ENCODE results near the gene HOXA3.
A peak's percentile ranks its signal among the peaks of the same experiment; 100 is the strongest.

The HOXA3 gene

DNA sequence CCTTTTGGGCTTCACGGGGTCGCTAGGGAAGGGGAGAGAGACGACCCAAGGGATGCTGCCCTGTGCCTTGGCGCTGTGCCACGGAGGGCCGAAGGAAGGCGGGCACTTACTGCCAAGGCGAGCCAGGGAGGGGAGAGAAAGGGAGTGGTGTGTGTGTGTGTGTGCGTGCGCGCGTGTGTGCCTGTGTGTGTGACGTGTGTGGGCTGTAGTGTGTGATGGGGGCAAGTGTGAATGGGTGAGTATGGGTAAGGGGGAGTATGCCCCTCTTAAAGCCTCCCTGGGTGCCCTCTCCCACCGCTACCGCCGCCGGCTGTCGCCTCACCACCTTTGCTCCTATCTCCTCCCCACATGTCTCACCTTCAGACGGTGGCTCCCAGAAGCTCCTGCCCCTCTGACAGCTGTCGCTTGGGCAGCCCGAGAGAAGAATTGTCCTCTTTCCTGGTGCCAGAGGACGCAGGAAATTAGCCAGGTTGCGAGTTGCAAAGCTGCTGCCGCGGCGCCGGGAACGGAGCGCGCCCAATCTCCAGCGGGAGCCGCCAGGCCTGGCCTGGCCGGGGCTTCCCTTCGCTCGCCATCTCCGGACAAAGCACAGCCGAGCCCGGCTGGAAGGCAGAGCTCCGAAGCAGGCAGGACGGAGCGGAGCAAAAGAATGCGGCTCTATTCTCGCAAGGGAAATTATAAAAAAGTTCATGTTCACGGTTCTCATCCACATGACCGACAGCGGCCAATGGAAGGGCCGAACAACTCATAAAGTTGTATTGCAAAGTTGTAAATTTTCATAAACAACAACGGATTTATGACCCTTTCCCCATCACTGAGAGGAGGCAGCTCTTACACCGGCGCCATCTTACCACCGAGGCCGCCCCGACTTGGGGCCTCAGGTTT, at the start of gene HOXA3:
Gene HOXA3, minus strand, starts transcription at position 653 of the 885 bp plus-strand sequence. CDS start 41,943 bp downstream, outside the sequence.
- no peak for DNase-seq

DNA sequence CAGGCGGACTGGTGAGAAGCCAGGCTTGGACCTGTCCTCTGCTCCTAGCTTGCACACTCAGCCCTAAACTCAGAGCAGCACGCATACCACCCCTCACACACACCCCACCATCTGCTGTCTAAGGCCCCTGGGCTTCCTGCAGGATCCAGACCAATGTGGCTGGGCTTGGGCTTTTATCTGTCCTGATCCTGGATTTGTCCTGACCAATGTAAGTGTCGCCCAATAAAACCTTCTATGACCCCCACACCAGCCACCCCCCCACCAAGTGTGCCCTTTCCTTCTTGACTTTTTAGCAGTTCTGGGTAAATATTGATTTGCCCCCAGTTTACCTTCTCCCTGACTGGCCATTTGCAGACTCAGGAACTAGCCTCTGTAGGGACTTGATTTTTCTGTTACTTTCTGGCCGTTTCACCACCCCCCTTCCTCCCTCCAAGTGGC, 49.2 kb upstream of the HOXA3 start:
- no peak for DNase-seq

DNA sequence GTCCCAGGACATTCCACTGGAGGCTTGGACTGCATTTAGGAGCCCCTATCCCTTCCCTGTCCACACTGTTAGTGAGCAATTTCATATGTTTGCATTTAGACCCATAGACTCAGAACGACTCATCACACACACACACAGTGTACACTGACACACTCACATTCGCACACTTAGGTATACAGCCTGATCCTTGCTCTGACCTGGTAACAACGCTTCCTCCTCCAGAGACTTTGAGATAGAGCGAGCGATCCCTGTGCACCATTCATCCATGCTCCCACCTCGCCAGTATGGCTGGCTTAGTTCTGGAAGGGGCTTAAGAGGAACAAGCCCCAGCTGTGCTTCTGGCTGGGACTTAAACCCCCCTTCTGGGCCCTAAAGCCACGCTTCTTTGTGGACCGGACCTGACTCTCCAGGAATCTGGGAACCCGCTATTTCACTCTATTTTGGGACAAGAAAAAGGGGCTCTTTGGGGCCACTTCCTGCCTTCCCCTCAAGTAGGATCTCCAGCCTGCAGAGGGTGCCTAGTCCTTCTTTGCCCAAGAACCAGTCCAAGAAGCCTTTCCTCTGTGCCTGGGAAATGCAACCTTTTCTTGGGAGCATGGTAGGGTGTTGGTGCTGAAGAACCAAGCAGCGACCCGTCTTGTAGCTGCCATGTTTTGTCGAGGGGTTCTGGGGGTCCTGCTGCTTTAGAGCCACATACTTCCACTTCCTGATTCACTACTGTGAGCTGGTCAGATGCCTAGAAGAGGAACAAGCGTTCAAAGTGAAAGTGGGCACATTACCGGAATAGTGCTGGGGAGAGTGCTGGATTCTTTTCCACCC, 48.6 kb upstream of the HOXA3 start:
- no peak for DNase-seq

DNA sequence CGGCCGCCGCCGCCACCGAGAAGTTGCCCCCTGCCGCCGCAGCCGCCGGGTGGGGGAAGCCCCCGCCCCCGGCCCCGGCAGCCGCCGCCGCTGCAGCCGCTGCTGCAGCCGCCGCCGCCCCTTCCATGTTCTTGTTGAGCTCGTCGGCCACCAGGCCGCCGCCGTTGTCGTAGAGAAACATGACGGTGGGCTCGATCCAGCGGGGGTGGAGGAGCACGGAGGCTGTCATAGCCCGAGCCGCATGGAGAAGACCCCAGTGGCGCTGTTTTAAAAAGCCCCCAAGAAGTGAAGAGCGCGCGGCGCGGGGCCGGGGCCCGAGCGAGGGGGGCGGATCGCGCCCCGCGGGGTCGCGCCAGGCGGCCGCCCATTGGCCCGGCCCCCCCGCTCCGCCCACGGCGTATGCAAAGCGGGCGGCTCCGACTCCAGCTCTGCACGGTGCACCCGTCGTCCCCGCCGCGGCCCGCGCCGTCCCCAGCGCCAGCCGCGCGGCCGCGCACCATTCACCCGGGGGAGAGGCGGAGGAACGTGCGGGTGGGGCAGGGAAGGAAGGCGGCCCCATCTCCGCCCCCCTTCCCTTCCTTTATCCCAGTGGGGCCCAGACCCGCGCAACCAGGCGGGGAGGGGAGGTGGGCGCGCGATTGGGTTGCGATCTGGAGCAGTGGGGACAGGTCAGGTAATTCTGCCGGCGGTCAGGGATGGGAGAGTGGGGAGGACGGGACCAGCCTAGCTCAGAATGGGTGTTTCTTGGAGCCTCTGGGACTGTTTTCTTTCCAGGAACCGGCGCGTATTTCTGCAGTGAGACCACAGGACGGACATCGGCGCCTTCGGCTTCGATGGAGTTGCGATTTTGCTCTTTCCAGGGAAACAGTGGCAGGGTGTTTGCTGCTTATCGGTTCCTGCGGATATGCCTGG, 47.7 kb upstream of the HOXA3 start, which contains the start of gene HOXA13:
Gene HOXA13, minus strand, starts transcription at position 243 of the 912 bp plus-strand sequence. Its CDS starts 14 bp downstream, at position 229.
- DNase-seq, result peak; percentile 85

DNA sequence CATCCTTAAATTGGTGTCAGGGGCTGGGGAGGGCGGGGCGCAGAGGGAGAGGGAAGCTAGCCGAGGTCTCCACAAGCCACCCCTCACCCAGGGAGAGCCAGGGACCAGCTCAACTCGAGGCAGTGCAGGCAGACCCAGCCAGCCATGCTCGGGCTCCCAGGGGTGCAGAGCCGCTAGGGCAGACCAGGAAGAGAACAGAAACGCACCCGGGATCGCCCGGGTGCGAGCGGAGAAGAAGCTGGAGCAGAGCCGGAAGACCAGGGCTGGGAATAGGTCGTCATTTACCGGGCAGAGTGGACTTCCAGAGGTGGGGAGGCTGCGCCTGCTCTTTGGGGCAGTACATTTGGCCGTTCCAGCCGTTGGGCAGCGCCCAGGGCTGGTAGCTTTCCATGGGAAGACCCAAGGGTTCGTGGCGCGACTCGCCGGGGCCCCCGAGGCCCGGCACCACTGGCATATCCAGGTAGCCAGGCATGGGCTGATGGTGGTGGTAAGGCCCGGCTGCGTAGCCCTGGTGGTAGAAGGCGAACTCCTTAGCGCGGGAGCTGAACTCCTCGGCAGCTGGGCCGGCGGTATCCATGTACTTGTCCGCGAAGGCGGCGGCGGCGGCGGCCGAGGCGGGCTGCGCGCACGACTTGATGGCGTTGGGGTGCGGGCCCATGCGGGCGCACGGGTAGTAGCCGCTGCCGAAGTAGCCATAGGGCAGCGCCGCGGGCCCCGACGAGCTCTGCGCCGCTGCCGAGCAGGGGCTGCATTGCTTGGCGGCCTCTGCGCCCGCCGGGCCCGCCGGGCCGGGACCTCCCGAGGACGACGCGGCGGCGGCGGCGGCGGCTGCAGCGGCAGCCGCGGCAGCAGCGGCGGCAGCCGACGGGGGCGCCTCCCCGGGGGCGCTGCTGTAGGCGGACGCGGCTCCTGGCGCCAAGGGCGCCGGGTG, 46.8 kb upstream of the HOXA3 start:
- peak; percentile 20 for DNase-seq

DNA sequence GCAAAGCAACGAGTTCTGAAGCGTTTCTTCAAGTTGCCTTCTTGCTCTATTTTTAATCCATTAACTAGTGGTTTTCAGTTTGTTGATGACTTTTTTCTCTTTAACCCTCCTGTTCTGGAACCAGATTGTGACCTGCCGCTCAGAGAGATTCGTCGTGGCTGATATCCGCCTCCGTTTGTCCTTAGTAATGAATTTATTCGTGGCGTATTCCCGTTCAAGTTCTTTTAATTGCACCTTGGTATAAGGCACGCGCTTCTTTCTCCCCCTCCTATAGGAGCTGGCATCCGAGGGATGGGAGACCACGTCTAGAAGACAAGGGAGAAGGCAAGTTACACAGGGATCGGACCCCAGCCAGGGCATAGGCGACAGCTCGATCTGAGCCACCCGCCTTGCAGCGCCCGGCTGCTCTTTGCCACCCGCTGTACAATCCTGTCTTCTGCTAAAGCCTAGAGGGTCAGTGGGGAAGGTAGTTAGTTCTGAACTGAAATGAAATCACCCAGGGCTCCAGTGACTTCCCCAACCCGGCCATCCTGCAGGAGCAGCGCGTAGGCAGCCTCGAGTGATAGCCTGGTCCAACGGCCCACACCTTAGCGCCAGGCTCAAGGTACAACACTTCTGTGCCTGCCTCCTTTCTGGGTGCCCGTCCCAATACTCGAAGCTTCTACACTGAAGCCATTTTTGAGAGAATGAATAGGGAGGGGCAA, 45.9 kb upstream of the HOXA3 start:
- no peak for DNase-seq

DNA sequence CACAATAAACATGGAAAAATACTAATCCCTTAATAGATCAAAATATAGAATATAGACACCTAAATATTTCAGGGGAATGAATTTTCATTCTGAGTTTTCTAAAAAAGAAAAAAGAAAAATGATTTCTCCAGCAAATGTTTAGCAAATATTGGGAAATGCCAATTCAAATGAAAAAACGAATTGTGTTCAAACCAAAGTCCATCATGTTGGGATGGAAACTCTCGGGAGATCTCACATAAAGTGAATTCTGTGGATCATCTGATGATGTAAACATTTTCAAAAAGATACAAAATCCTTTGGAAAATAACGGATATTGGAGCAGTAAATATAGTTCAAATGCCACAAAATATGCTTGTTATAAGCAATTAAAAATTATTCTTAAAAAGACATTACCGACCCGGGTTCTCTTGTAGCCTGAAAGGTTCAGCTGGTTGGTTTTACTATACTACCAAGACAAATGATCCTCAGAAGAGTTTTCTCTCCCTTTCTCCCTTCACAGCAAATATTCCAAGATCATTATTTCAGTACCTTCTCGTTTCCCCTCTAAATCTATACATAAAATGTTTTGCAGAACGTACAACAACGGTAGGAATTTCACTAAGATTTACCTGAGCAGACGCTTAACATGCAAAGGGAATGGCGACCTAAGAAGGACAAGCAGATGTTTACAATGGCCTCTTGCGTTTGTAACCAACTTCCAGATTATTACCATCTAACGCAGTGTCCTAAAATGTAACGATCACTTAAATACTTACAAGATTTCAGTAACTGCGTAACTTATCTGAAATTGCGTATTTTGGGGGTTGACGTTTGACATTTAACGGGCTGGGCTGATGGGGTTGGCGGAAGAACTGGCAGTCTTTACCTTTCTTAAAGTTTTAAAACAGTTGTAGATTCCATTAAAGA, 45.0 kb upstream of the HOXA3 start:
- DNase-seq, result no peak

DNA sequence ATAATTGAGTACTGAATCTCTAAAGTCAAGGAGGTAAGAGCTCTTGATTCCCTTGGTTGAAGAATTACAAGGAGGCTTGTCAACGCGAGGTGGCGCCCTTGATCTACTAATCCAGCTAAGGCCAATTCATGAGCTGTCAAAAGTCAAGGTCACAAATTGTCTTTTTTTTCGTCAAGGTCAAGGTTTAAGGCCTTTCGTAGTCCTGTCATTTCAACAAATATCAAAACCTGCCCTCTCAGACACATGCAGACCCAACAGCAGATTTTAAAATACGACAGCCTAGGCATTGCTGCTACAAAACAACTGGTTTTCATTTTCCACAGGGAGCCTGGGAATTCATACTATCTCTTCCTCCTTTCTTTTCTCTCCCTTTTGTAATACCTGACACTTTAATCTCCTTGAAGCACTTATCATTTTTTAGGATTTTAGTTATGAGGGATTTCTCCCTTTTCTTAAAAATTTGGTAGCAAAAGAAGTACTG, 43.9 kb upstream of the HOXA3 start:
- peak; percentile 57 for DNase-seq

DNA sequence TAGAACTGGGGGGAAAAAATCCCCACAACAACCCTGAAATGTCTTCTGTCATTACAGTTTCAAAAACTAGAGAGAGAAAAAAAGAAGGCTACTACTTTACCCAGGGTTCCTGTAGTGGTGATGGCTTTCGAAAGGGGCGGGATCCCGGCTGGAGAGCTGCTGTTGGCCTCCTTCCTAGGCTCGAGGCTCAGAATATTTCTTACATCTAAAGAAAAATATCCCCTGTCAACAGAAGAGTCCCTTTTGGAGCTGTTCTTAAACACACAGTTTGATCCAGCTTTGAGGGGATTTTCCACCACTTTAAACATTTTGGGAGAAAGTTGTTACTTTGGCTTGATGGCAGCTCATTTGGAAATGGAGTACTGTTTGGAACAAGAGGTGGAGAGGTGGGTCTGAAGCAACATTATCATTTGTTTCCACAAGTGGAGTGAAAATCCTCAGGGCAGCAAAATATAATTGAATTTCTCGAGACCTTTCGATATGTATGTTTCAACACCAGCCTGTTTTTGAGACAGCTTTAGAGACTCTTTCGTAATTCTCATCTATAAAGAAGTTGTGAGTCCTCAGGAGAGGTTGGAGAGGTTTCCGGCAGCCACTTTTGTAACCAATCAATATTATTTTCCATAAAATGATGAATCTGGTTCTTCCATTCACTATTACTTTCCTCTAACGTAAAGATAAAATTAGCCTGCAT, 42.5 kb upstream of the HOXA3 start:
- DNase-seq, result no peak

DNA sequence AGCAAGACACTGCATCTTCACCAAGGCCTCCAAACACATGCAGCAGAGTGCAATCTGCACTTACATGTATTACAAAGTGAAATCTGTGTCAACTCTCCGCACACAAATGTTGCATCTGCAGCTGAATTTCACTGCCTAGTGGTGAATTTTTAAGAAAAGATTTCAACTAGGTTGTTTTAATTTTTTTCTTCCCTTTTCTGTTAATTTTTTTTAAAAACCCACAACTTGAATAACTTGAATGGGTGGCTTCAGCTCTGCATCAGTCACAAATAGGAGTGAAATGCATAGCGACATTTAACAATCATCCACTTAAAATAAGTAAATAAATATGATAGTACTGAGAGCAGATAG, 41.6 kb upstream of the HOXA3 start:
- no peak for DNase-seq

DNA sequence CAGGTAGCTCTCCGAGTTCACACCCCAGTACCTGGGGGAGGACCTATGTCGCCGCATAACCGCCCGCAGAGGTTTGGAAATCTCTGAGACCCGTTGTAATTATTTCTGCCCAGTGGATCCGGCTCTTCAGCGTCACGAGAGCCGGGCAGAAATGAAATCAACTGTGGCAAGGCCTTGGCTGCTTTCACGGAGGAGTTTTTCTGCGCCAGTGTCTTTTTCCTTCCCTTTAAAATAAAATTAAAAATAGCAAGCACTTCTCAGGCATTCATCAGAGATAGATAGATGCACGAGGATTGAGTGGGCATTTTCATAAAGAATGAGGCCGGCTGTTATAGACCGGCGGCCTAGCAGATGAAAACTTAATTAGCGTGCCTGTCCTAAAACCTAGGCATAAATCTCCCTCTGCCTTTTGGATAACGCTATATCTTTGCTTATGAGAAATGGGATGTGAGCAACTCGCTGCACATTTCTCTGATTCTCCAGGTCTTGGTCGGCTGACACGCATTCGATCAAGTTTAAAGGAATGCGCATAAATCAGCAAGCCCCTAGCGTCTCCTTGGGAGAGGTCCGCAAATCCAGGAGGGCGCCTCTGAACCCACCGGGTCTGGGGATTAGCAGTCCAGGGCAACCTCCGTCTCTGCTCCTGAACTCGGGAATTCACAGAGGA, 41.1 kb upstream of the HOXA3 start:
- no peak for DNase-seq

DNA sequence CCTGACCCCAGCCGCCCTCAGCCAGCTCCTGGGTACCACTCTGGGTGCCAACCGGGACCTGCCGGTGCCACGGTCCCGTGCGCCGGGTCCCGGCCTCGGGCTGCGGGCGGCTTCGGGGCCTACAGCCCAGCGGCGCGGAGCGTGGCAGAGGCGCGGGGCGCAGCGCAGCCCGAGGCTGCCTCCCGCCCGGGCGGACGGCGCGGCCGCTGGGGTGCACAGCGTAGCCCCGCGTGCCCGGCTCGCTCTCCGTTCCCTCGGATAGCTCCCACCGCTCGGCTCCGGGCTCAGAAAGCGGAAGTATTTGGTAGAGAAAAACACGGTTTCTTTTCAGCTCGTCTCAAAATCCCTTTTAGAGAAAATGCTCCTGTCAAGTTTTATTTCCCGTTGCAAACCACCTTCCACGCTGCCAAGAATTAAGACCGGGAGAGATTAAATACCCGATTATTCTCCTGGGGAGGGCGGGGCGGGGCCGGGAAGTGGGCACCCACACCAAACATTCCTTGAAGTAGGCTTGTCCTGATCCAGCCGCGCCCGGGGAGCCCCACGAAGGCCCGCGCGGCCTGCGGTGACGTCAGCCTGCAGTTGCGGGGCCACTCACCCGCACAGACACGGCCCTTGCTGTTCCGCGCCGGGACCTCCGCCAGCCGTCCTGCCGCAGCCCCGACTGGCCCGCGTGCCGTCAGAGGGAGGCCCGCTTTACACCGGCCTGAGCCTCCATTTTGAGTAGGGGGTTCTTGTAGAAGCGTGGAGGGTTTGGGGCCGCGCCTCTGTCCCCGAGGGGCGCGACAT, 40.4 kb upstream of the HOXA3 start:
- DNase-seq, result no peak

DNA sequence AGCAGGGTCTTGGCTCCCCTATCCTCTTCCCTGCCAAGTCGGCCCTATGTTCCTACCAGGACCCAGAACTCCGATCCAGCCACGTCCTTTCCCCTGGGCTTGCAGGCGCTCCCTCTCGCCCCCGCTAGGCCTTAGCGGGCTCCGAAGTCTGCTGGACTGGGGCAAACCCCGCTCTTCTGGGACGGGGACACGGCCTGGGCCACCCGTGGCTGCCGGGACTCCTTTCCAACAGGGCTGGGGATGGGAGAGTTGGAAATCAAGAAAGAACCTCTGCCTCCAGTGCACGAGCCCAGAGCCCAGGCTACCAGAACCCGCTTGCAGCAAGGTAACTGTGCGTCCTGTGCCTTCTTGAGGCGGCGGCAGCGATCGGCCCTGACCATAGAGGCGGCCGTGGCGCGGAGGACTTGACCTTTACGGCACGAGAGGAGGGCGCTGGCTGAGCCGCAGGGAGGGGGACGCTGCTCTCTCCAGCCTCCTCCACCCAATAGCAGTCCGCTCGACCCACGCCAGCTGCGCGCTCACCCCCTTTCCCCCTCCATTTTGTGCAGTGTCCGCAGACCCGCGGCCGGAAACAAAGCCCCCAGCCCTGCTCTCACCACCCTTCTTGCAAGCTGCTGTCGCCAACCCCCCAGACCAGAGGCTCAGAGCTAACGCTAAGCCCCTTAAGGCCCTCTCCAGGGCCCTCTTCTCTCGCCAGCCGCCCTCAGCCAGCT, 39.6 kb upstream of the HOXA3 start:
- no peak for DNase-seq

DNA sequence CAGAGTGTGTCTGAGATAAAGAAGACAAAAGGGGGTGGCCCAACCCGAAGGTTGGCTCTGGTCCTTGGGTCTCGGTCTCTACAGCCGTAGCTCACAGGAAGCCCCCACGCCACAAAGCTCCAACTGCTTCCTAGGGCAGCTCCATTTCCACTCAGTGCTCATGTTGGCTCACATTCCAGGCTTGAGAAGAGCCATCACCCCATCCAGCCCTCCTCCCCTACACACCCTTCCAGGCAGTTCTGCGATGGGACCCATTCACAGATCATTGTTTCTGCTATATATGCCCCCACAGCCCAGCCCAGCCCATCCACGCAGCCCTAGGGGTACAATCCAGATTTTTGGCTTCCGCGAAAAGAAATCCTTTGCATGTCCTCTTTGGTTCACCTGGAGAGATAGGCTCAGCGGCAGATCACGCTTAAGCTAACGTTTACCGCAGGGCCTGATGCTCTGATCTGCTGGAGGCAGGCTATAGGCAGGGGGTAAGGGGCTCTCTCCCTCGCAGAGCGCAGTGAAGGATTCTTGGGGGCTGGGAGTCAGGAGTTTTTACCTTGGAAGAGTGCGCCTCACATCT, 38.9 kb upstream of the HOXA3 start:
- DNase-seq, result no peak

DNA sequence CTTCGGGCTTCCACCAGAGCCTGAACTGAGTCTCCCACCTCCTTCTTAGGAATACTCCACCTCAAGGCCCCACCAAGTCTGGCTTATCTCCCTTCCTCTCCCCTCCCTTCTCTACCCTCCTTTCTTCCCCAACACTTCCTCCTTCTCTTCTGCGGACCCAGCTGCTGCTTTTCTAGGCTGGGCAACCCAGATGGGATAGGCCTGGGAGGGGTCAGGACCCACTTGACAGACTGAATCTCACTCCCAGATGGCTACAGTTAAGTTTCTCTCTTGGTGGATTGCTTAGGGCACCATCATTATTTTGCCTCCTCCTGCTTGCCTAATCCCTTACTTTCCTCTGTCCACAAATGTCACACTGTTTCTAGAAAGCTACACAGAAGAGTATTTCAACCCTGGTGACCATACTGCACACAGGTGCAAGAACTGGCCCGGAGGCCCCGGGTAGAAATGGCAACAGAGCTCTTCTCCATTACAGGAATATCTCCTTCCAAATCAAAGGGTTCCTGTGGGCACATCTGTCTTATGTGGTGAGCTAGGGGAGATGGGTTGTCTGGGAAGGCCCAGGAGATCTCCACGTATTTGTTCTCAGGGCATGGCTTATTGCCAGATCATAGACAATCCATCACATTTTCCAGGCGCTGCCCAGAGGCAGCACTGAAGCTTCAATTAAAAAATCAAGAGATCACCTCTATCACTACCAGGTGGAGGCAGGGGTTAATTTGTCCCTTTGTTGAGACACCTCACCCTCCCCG, 37.8 kb upstream of the HOXA3 start:
- no peak for DNase-seq
